HUES64 (cell line): ENCODE data around the gene PAGE4.

Experiments used
- H3K27ac ChIP-seq: 2 replicates; pipeline ENCODE4 v1.7.0; 2013; ENCODE audit warnings: low read depth, low read length, inconsistent platforms
- H3K27me3 ChIP-seq: 2 replicates; pipeline ENCODE4 v1.6.1; 2013; ENCODE audit warnings: mild to moderate bottlenecking, low read length; ENCODE audit not compliant: insufficient read depth
- H3K36me3 ChIP-seq: 2 replicates; pipeline ENCODE4 v1.6.1; 2013; ENCODE audit warnings: mild to moderate bottlenecking, low read length; ENCODE audit not compliant: insufficient read depth
- H3K4me1 ChIP-seq: 2 replicates; pipeline ENCODE4 v1.6.1; 2013; ENCODE audit warnings: mild to moderate bottlenecking, low read length, moderate library complexity; ENCODE audit not compliant: insufficient read depth
- H3K4me3 ChIP-seq: 2 replicates; pipeline ENCODE4 v1.5.1; 2013; ENCODE audit warnings: mild to moderate bottlenecking, low read length, moderate library complexity
- H3K9ac ChIP-seq: 2 replicates; pipeline ENCODE4 v1.6.1; 2013; ENCODE audit warnings: mild to moderate bottlenecking, low read depth, low read length
- H3K9me3 ChIP-seq: 2 replicates; pipeline ENCODE4 v1.6.1; 2013; ENCODE audit warnings: low read depth, low read length; ENCODE audit not compliant: insufficient read depth
- WGBS: fragments of 150-250, 120-280 bp; methylation state at CpG from one replicate; pipeline ENCODE4 v1.1.7; 2013; ENCODE audit warnings: missing lambda C conversion rate; 5-methylcytosine and 5-hydroxymethylcytosine counted together

PAGE4 gene

DNA sequence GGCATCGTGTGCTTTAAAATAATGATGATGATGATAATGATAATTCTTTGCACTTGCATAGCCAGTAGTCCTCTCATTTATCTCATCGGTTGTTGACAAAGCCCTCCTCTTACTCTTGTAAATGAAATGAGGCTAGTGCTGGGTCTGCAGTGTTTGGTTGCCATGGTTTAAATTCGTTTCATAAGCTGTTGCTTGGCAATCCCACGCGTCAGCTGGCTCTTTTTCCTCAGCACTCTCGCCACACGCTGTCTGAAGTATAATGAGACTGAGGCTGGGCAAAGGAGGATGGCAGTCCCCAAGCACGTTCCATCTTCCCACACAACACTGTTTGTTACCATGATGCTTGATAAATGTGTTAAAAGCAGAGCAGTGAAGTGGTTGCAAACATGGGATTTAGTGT, 15.5 kb downstream of the PAGE4 start:
- no peak overlapping the region for H3K9ac ChIP-seq
- 88% methylated on average over 3 of the region's 8 CpGs for WGBS
- H3K4me3 ChIP-seq: no peak overlapping the region
- H3K36me3 ChIP-seq: no peaks in the 10 kb centered on the region
- H3K9me3 ChIP-seq: no peaks in the 10 kb centered on the region
- no peak overlapping the region for H3K27ac ChIP-seq
- no peaks in the 10 kb centered on the region for H3K4me1 ChIP-seq
- no peaks in the 10 kb centered on the region for H3K27me3 ChIP-seq

DNA sequence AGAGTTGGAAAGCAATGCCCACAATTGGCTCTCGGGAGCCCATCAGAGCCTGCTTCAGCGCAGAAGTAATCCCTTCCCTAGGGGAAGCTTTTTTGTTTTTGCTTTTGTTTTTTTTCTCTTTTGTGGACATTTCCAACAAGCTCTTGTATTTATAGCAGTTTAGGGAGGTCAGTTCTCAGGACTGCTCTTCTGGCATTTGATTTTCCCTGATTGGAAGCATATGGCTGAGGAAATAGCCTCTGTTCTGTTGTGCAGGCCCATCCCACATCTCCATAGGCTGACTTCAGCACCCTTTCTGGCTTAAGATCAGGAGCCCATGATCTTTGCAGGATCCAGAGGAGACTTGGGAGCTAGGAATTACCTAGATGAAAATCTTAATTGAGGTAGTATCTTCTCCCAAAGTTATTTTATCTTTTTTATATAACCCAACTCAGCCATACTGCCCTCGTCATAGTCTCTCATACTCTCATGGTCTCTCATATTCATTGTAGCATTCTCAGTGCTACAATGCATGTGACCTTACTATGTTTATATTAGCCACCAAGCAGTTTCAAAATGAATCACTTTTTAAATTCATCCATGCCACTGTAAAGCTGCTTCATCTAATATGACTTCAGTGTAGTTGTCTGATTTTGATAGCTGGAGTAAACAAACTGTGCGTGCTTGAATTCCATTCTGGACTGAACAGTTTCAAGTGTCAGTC, 16.7 kb downstream of the PAGE4 start:
- Histone ChIP-seq H3K27me3 (no peaks in the 10 kb centered on the region), H3K27ac (no peak overlapping the region), H3K9ac (no peak overlapping the region), H3K36me3 (no peaks in the 10 kb centered on the region), H3K4me1 (no peaks in the 10 kb centered on the region), H3K4me3 (no peak overlapping the region), H3K9me3 (no peaks in the 10 kb centered on the region)
- WGBS: 96% methylated on average over 2 of the region's 4 CpGs

DNA sequence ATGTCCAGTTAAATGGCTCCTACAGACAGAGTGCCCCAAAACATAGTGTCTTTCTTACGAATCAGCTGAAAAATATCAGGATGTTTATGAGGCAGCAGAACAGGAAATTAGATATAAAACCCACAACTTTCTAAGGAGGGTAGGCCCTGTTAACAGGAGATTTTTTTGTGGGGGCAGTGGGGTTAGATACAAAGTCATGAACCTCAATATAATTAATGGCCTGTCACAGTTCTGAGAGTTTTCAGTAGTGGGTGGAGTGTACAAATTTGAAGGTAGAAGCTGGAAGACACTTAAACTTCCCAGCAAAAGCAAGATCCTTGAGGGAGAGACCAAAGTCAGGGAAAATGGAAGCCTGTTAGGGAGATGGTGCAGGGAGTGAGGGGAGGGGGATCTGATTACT, 17.4 kb downstream of the PAGE4 start:
- Histone ChIP-seq H3K27ac (no peak overlapping the region), H3K36me3 (no peaks in the 10 kb centered on the region), H3K9me3 (no peaks in the 10 kb centered on the region), H3K9ac (no peak overlapping the region), H3K27me3 (no peaks in the 10 kb centered on the region), H3K4me3 (no peak overlapping the region), H3K4me1 (no peaks in the 10 kb centered on the region)
- 100% methylated on average over 1 of the region's 1 CpG for WGBS

DNA sequence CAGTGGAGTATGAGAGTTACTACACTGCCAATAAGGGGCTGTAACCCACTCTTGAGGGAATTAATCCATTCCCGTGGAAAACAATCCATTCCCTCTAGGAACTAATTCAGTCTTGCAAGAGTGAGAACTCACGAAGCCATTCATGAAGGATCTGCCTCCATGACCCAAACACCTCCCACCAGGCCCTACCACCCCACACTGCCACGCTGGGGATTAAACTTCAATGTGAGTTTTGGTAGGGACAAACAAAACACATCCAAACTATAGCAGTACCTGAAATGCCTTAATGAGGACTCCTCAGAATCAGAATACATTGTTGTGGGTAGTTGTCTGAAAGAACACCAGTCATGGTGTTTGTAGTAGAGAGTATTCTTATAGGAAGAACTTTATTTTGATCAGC, 19.2 kb downstream of the PAGE4 start:
- H3K27ac ChIP-seq: no peak overlapping the region
- H3K9ac ChIP-seq: no peak overlapping the region
- H3K4me1 ChIP-seq: no peaks in the 10 kb centered on the region
- H3K36me3 ChIP-seq: no peaks in the 10 kb centered on the region
- 92% methylated on average over 2 of the region's 3 CpGs for WGBS
- no peaks in the 10 kb centered on the region for H3K9me3 ChIP-seq
- no peaks in the 10 kb centered on the region for H3K27me3 ChIP-seq
- no peak overlapping the region for H3K4me3 ChIP-seq

DNA sequence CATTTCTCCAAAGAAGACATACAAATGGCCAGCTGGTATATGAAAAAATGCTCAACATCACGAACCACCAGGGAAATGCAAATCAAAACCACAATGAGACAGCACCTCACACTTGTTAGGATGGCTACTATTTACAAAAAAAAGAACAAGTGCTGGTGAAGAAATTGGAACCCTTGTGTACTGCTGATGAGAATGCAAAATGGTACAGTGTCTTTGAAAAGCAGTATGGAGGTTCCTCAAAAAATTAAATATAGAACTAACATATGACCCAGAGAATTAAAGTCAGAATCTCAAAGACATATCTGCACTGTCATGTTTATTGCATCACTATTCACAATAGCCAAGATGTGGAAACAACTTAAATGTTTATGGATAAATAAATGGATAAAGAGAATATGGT, 20.9 kb downstream of the PAGE4 start:
- WGBS: 50% methylated on average over 1 of the region's 1 CpG
- Histone ChIP-seq H3K9ac (no peak overlapping the region), H3K36me3 (no peaks in the 10 kb centered on the region), H3K4me1 (no peaks in the 10 kb centered on the region), H3K9me3 (no peaks in the 10 kb centered on the region), H3K4me3 (no peak overlapping the region), H3K27ac (no peak overlapping the region), H3K27me3 (no peaks in the 10 kb centered on the region)

DNA sequence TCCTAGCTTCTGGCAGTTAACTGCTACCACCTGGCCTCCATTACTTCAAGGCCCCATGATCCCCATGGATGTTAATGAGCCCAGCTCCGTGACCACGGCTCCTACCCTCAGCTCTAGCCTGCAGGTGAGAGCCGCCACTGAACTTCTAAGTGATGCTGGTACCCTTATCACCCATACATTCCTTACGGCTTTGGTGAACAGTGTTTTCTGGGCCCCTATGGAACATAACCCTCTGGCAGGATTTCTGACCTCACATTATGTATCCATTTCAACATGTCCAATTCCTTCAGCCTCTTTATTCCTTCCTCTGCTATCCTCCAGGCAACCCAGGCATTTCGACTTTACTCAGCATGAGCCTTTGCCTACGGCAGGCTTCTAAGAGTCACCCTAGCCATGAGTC, 24.6 kb downstream of the PAGE4 start:
- no peaks in the 10 kb centered on the region for H3K4me1 ChIP-seq
- WGBS: 94% methylated on average over 6 of the region's 6 CpGs
- H3K36me3 ChIP-seq: no peaks in the 10 kb centered on the region
- H3K27me3 ChIP-seq: no peaks in the 10 kb centered on the region
- no peaks in the 10 kb centered on the region for H3K9me3 ChIP-seq
- no peak overlapping the region for H3K27ac ChIP-seq
- H3K9ac ChIP-seq: no peak overlapping the region
- H3K4me3 ChIP-seq: no peak overlapping the region

DNA sequence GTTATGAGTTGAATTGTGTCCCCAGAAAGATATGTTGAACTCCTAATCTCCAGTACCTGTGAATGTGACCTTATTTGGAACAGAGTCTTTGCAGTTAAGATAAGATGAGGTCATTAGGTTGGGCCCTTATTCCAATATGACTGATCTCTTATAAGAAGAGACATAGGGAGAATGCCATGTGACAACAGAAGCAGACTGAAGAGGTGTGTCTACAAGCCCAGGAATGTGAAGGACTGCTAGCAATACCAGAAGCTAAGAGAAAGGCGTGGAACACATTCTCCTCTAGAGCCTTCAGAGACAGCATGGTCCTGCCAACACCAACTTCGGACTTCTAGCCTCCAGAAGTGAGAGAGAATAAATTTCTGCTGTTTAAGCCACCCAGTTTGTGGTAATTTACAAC, 27.7 kb downstream of the PAGE4 start:
- no peak overlapping the region for H3K27ac ChIP-seq
- H3K36me3 ChIP-seq: no peaks in the 10 kb centered on the region
- 94% methylated on average over 2 of the region's 2 CpGs for WGBS
- H3K9ac ChIP-seq: no peak overlapping the region
- no peaks in the 10 kb centered on the region for H3K4me1 ChIP-seq
- no peaks in the 10 kb centered on the region for H3K27me3 ChIP-seq
- no peaks in the 10 kb centered on the region for H3K9me3 ChIP-seq
- no peak overlapping the region for H3K4me3 ChIP-seq

DNA sequence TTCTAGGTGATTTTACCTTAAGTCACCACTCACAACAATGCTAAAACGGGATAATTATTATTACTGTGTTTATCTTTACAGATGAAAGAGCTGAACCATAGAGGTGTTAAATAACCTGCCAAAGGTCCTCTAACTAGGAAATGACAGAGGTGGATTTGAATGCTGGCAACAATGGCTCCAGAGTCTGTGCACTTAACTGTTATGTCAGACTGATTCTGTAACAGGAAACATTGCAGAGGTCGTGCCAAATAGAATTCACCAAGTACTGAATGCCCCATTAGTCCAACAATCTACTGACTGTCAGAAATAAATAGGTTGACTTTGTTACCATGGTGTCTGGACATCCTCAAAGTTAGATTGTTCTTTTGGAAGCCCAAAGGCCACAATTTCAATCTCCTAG, 29.2 kb downstream of the PAGE4 start:
- 71% methylated on average over 1 of the region's 2 CpGs for WGBS
- H3K9me3 ChIP-seq: no peaks in the 10 kb centered on the region

DNA sequence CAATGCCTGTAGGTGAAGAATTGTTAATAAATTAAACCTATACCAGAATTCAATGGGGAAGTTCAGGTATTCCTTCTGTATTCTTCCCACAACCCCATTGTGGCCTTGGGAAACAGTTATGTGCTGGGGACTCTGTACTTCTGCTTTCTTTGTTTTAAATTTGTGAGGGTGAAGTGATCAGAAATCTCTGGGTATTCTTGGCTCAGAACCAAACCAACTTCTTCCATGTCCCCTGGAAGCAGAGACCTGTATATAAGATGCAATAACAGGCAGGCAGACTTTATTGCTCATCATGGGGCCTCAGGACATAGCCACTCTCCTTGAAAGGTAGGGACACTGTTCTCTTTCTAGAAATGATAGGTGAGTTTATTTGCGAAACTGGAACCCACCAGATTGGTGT, 30.4 kb downstream of the PAGE4 start:
- no CpG with 5 or more reads among the region's 1 CpG for WGBS
- Histone ChIP-seq H3K27ac (no peak overlapping the region), H3K4me1 (no peaks in the 10 kb centered on the region), H3K9ac (no peak overlapping the region), H3K9me3 (no peaks in the 10 kb centered on the region), H3K27me3 (no peaks in the 10 kb centered on the region), H3K36me3 (no peaks in the 10 kb centered on the region), H3K4me3 (no peak overlapping the region)

More for the DNA sequence above, 29.2 kb downstream of the PAGE4 start:
- no peak overlapping the region for H3K9ac ChIP-seq
- no peaks in the 10 kb centered on the region for H3K4me1 ChIP-seq
- H3K27ac ChIP-seq: no peak overlapping the region
- no peak overlapping the region for H3K4me3 ChIP-seq
- H3K27me3 ChIP-seq: no peaks in the 10 kb centered on the region
- no peaks in the 10 kb centered on the region for H3K36me3 ChIP-seq

DNA sequence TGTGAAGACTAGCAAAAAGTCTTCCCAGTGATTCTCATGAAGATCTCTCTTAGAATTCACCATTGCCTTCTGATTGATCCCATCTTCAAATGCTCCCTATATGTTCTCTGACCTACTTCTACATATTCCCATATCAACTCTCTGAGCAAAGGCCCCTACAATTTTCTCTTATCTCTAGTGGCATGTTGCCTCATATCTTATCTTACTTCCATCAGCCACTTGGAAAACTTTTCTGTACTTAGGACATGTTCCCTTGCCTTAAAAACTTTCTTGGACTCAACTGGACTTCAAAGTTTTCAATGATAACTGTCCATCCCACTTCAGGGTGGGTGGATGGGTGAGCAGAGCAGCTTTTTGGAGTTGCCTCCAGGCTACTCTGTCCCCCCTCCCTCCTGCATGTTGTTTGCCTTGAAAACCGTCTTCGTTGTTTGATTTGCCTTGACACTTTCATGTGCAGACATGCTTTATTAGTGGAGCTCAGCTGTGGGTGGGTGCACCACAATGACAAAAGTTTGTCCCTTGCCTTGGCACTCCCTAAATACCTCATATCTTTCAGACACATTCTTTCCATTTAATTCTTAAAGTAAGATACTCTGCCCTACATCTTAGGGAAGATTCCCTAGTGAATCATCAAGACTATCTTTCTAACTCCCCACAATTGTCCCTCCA, 31.9 kb downstream of the PAGE4 start:
- 100% methylated on average over 1 of the region's 2 CpGs for WGBS
- H3K9ac ChIP-seq: no peak overlapping the region
- no peak overlapping the region for H3K27ac ChIP-seq
- no peaks in the 10 kb centered on the region for H3K4me1 ChIP-seq
- no peaks in the 10 kb centered on the region for H3K36me3 ChIP-seq
- no peaks in the 10 kb centered on the region for H3K9me3 ChIP-seq
- H3K27me3 ChIP-seq: no peaks in the 10 kb centered on the region
- no peak overlapping the region for H3K4me3 ChIP-seq

GRCh38 chrX:49862093-49862492, 33.0 kb downstream of the PAGE4 start:
- no peaks in the 10 kb centered on the region for H3K36me3 ChIP-seq
- H3K9me3 ChIP-seq: no peaks in the 10 kb centered on the region
- no peak overlapping the region for H3K27ac ChIP-seq
- H3K4me1 ChIP-seq: no peaks in the 10 kb centered on the region
- no peak overlapping the region for H3K9ac ChIP-seq
- H3K27me3 ChIP-seq: no peaks in the 10 kb centered on the region
- H3K4me3 ChIP-seq: no peak overlapping the region

GRCh38 chrX:49868739-49869138, 39.6 kb downstream of the PAGE4 start:
- Histone ChIP-seq H3K27ac (no peak overlapping the region), H3K36me3 (no peaks in the 10 kb centered on the region), H3K9ac (no peak overlapping the region), H3K27me3 (no peaks in the 10 kb centered on the region), H3K4me3 (no peak overlapping the region), H3K9me3 (no peaks in the 10 kb centered on the region), H3K4me1 (no peaks in the 10 kb centered on the region)
- 91% methylated on average over 1 of the region's 1 CpG for WGBS
